AG04449 (cell line): ENCODE results near the gene CTNNA2.

Experiments used
- CTCF ChIA-PET: fragments of 350-600 bp; formaldehyde crosslinking; extraction: SDS; loops from one replicate; lab custom pipeline; 2021; ENCODE audit warnings: antibody characterized with exemption; lab: Yijun Ruan, JAX
- POLR2A ChIA-PET: fragments of 400-600, 350-600 bp; formaldehyde crosslinking; extraction: SDS; loops from one replicate; lab custom pipeline; 2020; ENCODE audit warnings: antibody characterized with exemption, inconsistent platforms; lab: Yijun Ruan, JAX
- DNase-seq: peaks from one replicate; pipeline ENCODE4 v3.0.0-alpha.2; 2010; ENCODE audit warnings: low read depth, low spot score
- H3K4me3 ChIP-seq: 2 replicates; pipeline ENCODE4 v1.5.1; 2011; ENCODE audit warnings: low read depth, mild to moderate bottlenecking, control low read depth, low read length
- TF ChIP-seq, protein P1 (sequence below): IDR thresholded peaks from one replicate; pipeline ENCODE4 v1.5.1; 2011; ENCODE audit warnings: mild to moderate bottlenecking, moderate library complexity, low read length, control low read depth, inconsistent platforms; ENCODE audit not compliant: insufficient read depth; ENCODE audit errors: missing control alignments

The CTNNA2 gene

DNA sequence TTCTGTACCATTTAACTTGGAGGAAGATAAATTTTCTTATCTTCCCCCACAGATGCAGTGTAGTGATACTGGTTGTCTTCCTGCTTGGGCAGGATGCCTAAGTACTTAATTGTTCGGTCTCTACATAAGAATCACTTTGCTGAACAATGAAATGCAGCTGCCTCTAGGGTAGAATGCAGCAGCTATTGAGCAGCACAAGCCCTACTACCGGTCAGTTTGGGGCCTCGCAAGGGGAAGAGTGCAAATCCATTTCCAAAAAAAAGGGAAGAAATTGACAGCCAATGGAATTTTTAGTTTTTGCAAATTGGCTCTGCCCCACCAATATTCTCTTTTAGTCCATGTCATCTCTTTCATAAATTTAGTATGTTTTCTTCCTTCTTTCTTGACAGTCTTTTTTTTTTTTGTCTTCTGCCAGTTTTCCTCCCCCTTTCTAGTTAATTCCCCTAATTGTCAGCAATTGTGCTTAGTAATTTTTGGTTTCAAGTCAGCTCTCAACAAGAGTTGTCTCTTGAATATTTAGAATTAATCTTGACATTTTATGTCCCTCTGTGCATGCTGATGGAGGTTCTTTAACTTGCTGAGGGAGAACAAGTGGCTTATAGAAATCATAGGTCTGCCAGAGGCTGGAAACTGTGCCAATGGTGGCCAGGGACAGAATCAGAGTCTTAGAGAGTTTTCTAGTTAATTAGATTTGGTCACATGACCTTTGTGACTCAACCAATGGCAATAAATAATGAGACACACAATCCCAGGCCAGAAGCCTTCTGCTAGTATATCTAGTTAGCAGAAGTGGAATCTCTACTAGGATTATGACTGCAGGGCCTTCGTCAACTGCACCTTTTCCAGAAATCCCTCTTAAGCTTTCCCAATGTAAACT is 270.0 kb downstream of the CTNNA2 start:
- CTCF ChIA-PET: no interaction called here
- no peak overlapping the region for H3K4me3 ChIP-seq
- TF ChIP-seq, protein P1, sequence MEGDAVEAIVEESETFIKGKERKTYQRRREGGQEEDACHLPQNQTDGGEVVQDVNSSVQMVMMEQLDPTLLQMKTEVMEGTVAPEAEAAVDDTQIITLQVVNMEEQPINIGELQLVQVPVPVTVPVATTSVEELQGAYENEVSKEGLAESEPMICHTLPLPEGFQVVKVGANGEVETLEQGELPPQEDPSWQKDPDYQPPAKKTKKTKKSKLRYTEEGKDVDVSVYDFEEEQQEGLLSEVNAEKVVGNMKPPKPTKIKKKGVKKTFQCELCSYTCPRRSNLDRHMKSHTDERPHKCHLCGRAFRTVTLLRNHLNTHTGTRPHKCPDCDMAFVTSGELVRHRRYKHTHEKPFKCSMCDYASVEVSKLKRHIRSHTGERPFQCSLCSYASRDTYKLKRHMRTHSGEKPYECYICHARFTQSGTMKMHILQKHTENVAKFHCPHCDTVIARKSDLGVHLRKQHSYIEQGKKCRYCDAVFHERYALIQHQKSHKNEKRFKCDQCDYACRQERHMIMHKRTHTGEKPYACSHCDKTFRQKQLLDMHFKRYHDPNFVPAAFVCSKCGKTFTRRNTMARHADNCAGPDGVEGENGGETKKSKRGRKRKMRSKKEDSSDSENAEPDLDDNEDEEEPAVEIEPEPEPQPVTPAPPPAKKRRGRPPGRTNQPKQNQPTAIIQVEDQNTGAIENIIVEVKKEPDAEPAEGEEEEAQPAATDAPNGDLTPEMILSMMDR: no peak
- no peak for DNase-seq
- POLR2A ChIA-PET: no interaction called here

DNA sequence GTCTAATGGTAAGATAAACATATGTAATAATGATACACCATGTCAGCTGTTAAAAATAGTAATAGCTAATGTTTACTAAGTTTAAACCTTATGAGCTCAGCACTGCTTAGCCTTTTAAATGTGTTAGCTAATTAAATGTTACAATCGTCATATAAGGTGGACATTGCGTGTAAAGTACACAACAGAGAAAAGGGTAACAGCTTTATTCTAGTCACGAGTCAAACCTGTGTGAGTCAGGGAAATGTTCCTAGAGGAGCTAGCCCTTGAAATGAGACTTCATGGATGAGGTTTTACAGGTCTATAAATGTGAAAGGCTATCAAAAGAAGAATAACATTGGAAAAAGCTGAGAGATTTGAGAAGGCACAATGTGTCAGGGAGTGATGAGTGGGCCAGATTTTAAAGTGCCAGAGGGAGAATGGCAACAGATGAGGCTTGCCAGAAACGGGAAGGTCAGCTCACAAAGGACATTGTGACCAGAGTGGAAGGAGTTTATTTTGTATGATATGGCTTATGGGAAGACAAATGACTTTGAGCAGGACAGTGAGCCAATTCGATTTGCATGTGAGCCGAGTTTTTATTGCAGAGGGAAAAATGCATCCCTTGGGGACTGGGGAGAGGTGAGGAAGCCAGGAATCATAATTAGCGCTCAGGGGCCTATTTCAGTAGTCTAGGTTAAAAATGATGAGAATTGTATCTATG is 276.3 kb downstream of the CTNNA2 start:
- ChIA-PET CTCF (no interaction called here), POLR2A (no interaction called here)
- TF ChIP-seq, protein P1: no peak

DNA sequence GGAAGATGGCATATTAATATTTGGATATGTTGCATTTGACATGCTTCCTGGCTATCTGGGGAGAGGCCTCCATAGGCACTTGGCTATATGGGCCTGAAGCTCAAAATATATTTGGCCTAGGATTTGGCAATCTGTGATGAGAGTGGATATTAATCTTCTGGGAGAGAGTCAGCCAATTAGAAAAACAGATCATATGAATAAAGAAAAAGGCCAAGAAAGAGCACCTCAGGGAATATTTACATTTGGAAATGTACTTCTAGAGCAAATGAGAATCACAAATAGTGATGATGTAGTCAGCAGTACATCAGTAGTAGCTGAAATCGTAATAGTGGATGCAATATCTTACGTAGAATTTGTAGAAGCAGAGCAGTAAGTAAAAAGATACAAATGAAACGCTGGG is 277.0 kb downstream of the CTNNA2 start:
- H3K4me3 ChIP-seq: no peak overlapping the region
- TF ChIP-seq, protein P1: no peak
- no peak for DNase-seq
- CTCF ChIA-PET: no interaction called here
- POLR2A ChIA-PET: no interaction called here

More for the DNA sequence above, 276.3 kb downstream of the CTNNA2 start:
- no peak for DNase-seq
- no peak overlapping the region for H3K4me3 ChIP-seq

DNA sequence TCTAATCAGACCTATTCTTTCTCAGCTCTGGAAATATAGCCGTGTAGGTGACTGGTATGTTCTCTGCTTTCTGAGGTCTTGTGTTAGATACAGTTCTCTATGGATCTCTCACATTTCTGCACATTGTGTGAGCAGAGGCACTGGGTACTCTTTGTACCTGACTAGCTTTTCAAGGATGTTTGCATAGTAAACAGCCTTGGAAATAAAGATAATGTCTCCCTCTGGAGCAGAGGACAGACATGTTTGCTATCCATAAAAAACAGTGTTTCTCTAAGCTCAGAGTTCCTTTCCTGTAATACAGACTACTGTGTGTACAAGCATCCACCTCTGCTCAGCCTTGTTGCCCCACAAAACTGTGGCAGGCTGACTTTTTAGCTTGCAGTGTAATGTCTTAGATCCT is 279.2 kb downstream of the CTNNA2 start:
- H3K4me3 ChIP-seq: no peak overlapping the region
- DNase-seq: no peak
- TF ChIP-seq, protein P1: no peak
- ChIA-PET CTCF (no interaction called here), POLR2A (no interaction called here)

DNA sequence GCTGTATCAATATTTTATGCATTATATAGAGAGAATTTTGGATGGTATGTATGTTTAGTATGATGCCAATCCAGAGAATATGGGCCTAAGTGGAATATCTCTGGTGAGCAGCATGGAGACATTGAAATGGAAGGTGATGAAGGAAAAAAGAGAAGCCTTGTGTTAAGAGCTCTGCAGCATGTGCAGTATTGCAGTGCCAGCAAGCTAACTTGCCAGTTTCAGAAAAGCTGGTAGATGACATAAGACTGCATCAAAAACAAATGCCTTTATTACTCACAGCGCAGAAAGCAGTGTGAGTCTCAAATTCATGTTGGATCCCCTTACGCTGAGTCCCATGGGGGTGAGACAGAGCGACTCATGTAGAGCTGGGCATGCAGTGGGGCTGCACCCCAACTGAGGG is 280.2 kb downstream of the CTNNA2 start:
- no peak for DNase-seq
- ChIA-PET POLR2A (no interaction called here), CTCF (no interaction called here)
- H3K4me3 ChIP-seq: no peak overlapping the region
- TF ChIP-seq, protein P1: no peak

DNA sequence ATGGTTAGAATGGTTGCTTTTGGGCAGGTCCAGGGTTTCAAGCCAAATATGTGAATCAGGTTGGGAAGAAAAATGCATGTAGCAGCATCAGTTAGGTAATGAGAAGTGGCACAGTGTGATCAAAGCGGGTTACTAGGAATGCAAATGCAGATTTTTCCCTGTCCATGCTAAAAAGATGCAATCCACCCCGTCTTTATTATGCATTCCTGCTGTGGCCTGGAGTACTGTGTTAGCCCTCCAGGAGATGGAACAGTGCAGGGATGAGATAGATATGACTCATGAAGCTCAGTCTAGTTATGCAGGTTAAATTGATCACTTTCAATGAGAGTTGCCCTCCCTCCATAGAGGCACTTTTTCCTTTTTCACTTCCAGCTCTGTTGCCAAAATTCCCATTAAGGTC is 283.8 kb downstream of the CTNNA2 start:
- H3K4me3 ChIP-seq: no peak overlapping the region
- DNase-seq: no peak
- TF ChIP-seq, protein P1: no peak
- ChIA-PET CTCF (no interaction called here), POLR2A (no interaction called here)
